Heart left ventricle (tissue), 16 donors: Measurements from ENCODE around the gene SLC16A5. TPM values are rescaled to one million over a fixed set of nuclear protein-coding genes. Genes with fewer than 3 reads are reported as not detected.
"Not testable (repeated sequence)": the region's sequence is repeated elsewhere in the genome, so short reads cannot be mapped to it uniquely, and the experiment has no call there.

Experiments
- ATAC-seq, 4 donors: fragments of 200-7000 bp; cut with Tn5 transposase; one replicate each; pipeline ENCODE4 v1.9.1; 2020 to 2022; ENCODE audit warnings: moderate library complexity in 4 of 4, mild to moderate bottlenecking in 3 of 4, moderate number of reproducible peaks in 1 of 4
- DNase-seq, 5 donors: peaks; one replicate each; pipeline ENCODE4 v3.0.0-alpha.2; 2020
- H3K27ac ChIP-seq, 12 donors: fragments of 200-600 bp; sonication (generic) in 4 of 12; one replicate each; pipeline versions ENCODE4 v1.5.0 to v1.8.0; 2016 to 2022; ENCODE audit warnings: mild to moderate bottlenecking in 2 of 12
- H3K27me3 ChIP-seq, 9 donors: fragments of 200-600 bp; sonication (generic) in 2 of 9; one replicate each; pipeline versions ENCODE4 v1.5.1 to v1.8.0; 2016 to 2022; ENCODE audit warnings: mild to moderate bottlenecking in 3 of 9
- H3K36me3 ChIP-seq, 9 donors: fragments of 200-600 bp; sonication (generic) in 2 of 9; one replicate each; pipeline versions ENCODE4 v1.5.0 to v1.8.0; 2018 to 2022; ENCODE audit warnings: mild to moderate bottlenecking in 2 of 9
- H3K4me1 ChIP-seq, 12 donors: fragments of 200-600 bp; sonication (generic) in 4 of 12; one replicate each; pipeline versions ENCODE4 v1.5.0 to v1.8.0; 2016 to 2022; ENCODE audit warnings: mild to moderate bottlenecking in 3 of 12
- H3K4me3 ChIP-seq, 12 donors: fragments of 200-600 bp; sonication (generic) in 4 of 12; one replicate each; pipeline versions ENCODE4 v1.5.0 to v1.8.0; 2017 to 2022; ENCODE audit warnings: mild to moderate bottlenecking in 9 of 12, moderate library complexity in 4 of 12
- H3K9me3 ChIP-seq, 12 donors: fragments of 200-600 bp; sonication (generic) in 4 of 12; one replicate each; pipeline versions ENCODE4 v1.5.0 to v1.8.0; 2016 to 2022; ENCODE audit warnings: mild to moderate bottlenecking in 1 of 12
- POLR2A ChIP-seq, 2 donors: fragments of 450-650 bp; IDR thresholded peaks; one replicate each; pipeline ENCODE4 v1.6.1; 2017; ENCODE audit warnings: antibody characterized with exemption in 2 of 2, mild to moderate bottlenecking in 2 of 2, moderate library complexity in 2 of 2
- WGBS, 4 donors: extraction: QIAGEN DNeasy Blood & Tissue Kit in 2 of 4; methylation state at CpG; one replicate each; pipeline versions ENCODE4 v1.1.5 to v1.1.7; 2013 to 2018; 5-methylcytosine and 5-hydroxymethylcytosine counted together
- intact Hi-C, 10 donors: fragments of 100-400 bp; cut with DNase I; formaldehyde crosslinking; loops; one replicate each; pipeline versions ENCODE4 v1.11.1 to v1.14.2; 2022
- long read RNA-seq, 3 donors: library from polyadenylated mRNA; unstranded; transcript quantifications; one replicate each; pipeline ENCODE4 v2.0.0, GENCODE V29; 2020 to 2021
- polyA plus RNA-seq, 2 donors: library from polyadenylated mRNA; stranded (reverse); fragments of 200-250 nt; gene quantifications; one replicate each; pipeline ENCODE4 v1.2.3, GENCODE V29; 2013
- total RNA-seq, 9 donors: library from RNA; depleted of rRNA in 2 of 9; stranded (reverse); fragments of >200 nt in 2 of 9; fragmentation: NEBNext Ultra II Directional in 3 of 9; extraction: Animal tissue kit (Norgen Biotek cat#: 25700) in 3 of 9; gene quantifications; one replicate each; pipeline versions ENCODE4 v1.1.0 to v1.2.4, GENCODE V29; 2016 to 2023
- TF ChIP-seq, protein P1 (sequence below), 12 donors: fragments of 200-600 bp; sonication (generic) in 4 of 12; IDR thresholded peaks; one replicate each; pipeline versions ENCODE4 v1.5.0 to v1.8.0; 2018 to 2022; ENCODE audit warnings: antibody characterized with exemption in 12 of 12, mild to moderate bottlenecking in 5 of 12
- donor health status: ischemic (EF 13 %, LVEDD 7.1; RV severe dilation, severe dysfunction).
- donor health status: healthy with polysubstance abuse.
- donor health status: DM: no; HTN: yes; CAD: no.
- donor health status: DM: no; HTN: no; CAD: no.
- donor health status: ischemic (EF 25% LVEDD 6.9; RV normal size, moderate dysfunction).
- donor health status: ischemic (EF 25% LVEDD 5.7; RV mildly dilated, moderate dysfunction).
- donor health status: healthy.
- donor health status: DM: yes; HTN: yes; CAD: no.
- donor health status: ischemic (EF 35%, LVEDD 5.7; RV mildly dilated, moderate dysfunction).
- donor health status: nonischemic (EF 11% LVEDD 7.7; RV severe dilation, severe dysfunction).
- donor health status: DM: yes; HTN: yes; CAD: no.
- donor health status: PGD.
- donor health status: ischemic (EF 29% LVEDD 5.4; RV normal size, mild dysfunction).
- donor health status: nonischemic (EF 23%, LVEDD 6.1; RV moderate dilation, normal function).

The SLC16A5 gene, protein sequence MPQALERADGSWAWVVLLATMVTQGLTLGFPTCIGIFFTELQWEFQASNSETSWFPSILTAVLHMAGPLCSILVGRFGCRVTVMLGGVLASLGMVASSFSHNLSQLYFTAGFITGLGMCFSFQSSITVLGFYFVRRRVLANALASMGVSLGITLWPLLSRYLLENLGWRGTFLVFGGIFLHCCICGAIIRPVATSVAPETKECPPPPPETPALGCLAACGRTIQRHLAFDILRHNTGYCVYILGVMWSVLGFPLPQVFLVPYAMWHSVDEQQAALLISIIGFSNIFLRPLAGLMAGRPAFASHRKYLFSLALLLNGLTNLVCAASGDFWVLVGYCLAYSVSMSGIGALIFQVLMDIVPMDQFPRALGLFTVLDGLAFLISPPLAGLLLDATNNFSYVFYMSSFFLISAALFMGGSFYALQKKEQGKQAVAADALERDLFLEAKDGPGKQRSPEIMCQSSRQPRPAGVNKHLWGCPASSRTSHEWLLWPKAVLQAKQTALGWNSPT
- 10 to 100 TPM in 6 of 9 donors, 1 to 10 TPM in 3; 4.8 to 23.3 (median 11.1) TPM for total RNA-seq
- polyA plus RNA-seq: 1 to 10 TPM; 4.3 to 7.8 TPM
- long read RNA-seq, donor 1, partial matches to known transcripts: 8 of 13 reads
- long read RNA-seq, donor 1, other reads (novel, unspliced or antisense): 3 of 13 reads
- long read RNA-seq, donor 2, transcript SLC16A5-201 (7 exons, 1,934 nt): major isoform, 20 of 43 reads
- long read RNA-seq, donor 2, partial matches to known transcripts: 2 of 43 reads
- long read RNA-seq, donor 2, other reads (novel, unspliced or antisense): 20 of 43 reads
- long read RNA-seq, donor 3, partial matches to known transcripts: 1 of 2 reads
- long read RNA-seq, donor 3, other reads (novel, unspliced or antisense): 0 of 2 reads

DNA sequence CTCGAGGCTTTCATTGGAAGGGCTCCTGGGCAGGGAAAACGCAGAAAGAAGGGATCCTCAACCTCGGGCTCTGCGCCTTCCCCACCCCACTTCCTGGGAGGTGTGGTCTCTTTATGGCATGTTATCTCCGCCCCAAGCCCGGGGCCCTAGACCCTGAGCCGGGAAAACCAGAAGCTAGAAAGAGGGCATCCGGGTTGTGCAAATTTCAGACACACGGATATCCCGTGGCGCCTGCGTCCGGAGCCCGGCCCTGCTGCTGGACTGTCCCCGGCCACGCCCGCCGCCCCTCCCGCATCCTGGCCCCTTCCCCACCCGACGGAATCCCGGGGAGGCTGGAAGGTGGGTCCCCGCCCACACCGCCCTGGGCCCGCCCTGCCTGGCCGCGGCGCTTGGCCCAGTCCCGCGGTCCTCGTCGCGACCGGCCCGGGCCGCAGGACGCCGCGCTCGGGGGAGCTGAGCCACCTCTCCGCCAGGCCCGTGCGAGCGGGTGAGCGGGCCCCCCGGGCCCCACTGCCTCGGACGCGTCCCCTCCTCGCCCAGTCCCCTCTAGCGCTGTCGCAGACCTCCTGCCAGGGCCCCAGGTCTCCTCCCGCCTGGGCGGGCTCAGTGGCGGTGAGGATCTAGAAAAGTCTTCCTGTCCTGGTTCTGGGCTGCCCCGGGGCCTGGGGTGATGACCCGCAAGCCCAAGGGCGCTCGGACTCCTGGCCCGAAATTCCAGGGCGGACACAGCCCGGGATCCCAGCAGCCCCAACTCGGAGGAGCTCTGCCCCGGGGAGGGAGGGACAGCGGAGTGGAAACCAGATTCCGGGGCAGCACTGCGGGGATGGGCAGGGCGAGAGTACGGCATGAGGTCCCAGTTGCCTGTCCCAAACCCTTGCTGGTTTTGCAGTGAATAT, at the start of gene SLC16A5:
TSS of gene SLC16A5 (plus strand) at position 397 of the 896 bp plus-strand sequence. CDS start 5,683 bp downstream, outside the sequence.
- intact Hi-C loops: no loop called here

DNA sequence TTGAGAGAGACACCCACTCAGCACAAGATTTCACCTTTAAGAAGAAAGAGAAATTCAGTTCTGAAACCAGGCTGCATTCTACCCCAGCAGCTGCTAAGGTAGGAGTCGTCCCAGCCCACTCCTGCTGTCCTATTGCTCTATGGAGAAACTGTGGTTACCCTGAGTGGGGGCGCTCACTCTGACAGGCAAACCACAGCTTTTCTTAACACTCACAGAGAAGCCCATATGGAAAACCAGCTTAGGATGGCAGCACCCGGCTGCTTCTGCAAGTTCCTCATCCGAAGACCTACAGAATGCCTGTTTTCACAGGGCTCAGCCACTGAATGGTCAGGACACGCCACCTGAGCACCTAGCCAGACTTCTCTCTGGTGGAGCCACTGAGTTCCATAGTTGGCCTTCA, 48.5 kb upstream of the SLC16A5 start:
- Histone ChIP-seq H3K27ac (no peak overlapping the region), H3K4me3 (no peak overlapping the region), H3K4me1 (peaks cover 0 to 29% (median 17%) of the 10 kb centered on the region in 12 donors), H3K9me3 (no peaks in the 10 kb centered on the region), H3K36me3 (peaks cover 0 to 56% (median 43%) of the 10 kb centered on the region in 9 donors), H3K27me3 (no peaks in the 10 kb centered on the region)
- intact Hi-C loops: loop anchor here in 3 of 10 donors (10.0 kb wide), 3 partner anchors 54 to 224 kb away; partner anchors contain the start of genes CDR2L (in 1 of the 3) and HID1 (in 1 of the 3)
- WGBS, 4 donors: 85 to 91% (median 90%) methylated on average over 5 of the region's 5 CpGs
- no peak for TF ChIP-seq POLR2A (IDR thresholded peaks at IDR 0.05)
- DNase-seq (no peak), ATAC-seq (no peak)

More for the DNA sequence above, at the start of gene SLC16A5:
- peak; percentile 82 to 94 (median 93) for ATAC-seq
- peak within 1 kb of the TSS; percentile 64 to 97 (median 90) for H3K27ac ChIP-seq
- H3K4me1 ChIP-seq: peaks cover 0 to 56% (median 36%) of the 10 kb centered on the region in 12 donors
- peak within 1 kb of the TSS; percentile 46 to 85 (median 64) for H3K4me3 ChIP-seq
- H3K9me3 ChIP-seq: no peaks in the 10 kb centered on the region
- TF ChIP-seq, protein P1, sequence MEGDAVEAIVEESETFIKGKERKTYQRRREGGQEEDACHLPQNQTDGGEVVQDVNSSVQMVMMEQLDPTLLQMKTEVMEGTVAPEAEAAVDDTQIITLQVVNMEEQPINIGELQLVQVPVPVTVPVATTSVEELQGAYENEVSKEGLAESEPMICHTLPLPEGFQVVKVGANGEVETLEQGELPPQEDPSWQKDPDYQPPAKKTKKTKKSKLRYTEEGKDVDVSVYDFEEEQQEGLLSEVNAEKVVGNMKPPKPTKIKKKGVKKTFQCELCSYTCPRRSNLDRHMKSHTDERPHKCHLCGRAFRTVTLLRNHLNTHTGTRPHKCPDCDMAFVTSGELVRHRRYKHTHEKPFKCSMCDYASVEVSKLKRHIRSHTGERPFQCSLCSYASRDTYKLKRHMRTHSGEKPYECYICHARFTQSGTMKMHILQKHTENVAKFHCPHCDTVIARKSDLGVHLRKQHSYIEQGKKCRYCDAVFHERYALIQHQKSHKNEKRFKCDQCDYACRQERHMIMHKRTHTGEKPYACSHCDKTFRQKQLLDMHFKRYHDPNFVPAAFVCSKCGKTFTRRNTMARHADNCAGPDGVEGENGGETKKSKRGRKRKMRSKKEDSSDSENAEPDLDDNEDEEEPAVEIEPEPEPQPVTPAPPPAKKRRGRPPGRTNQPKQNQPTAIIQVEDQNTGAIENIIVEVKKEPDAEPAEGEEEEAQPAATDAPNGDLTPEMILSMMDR (IDR thresholded peaks at IDR 0.05): no peak
- peak in 1 of 2 donors; percentile 57 for TF ChIP-seq POLR2A (IDR thresholded peaks at IDR 0.05)
- 2 to 6% (median 3%) methylated on average over 41 to 69 of the region's 69 CpGs for WGBS, 4 donors
- H3K27me3 ChIP-seq: no peaks in the 10 kb centered on the region
- H3K36me3 ChIP-seq: no peaks in the 10 kb centered on the region
- DNase-seq: peak; percentile 91 to 94 (median 93)

DNA sequence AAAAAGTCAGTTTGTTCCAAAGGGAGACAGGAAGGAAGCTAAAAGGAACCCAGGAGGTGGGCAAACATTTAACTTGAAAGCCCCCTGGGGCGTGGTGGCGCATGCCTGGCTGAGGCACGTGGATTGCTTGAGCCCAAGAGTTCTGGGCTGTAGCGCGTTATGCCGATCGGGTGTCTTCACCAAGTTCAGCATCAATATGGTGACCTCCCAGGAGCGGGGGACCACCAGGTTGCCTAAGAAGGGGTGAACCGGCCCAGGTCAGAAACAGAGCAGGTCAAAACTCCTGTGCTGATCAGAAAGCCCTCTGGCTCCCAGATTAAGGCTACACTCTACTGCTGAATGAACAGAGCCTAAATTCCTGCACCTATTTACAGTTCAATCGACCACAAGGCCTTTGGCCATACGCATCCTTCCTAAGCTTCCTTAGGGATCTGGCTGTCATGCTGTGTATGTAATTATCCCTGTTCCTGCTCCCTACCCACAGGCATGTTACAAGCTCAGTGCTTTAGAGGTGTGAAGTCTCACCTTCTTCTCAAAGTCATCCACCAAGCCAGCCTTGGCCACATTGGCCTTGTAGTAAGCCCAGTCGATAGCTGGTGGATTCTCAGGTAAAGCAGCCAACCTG, 46.0 kb upstream of the SLC16A5 start:
- ATAC-seq (no peak), DNase-seq (no peak)
- H3K27me3 ChIP-seq: no peaks in the 10 kb centered on the region
- peaks cover 0 to 56% (median 43%) of the 10 kb centered on the region in 9 donors for H3K36me3 ChIP-seq
- 73 to 87% (median 84%) methylated on average over 11 to 12 of the region's 12 CpGs for WGBS, 4 donors
- no peak for TF ChIP-seq POLR2A (IDR thresholded peaks at IDR 0.05)
- TF ChIP-seq, protein P1 (IDR thresholded peaks at IDR 0.05): no peak
- intact Hi-C loops: no loop called here
- H3K4me3 ChIP-seq: no peak overlapping the region
- no peak overlapping the region for H3K27ac ChIP-seq
- H3K4me1 ChIP-seq: peaks cover 0 to 24% (median 14%) of the 10 kb centered on the region in 12 donors
- no peaks in the 10 kb centered on the region for H3K9me3 ChIP-seq

DNA sequence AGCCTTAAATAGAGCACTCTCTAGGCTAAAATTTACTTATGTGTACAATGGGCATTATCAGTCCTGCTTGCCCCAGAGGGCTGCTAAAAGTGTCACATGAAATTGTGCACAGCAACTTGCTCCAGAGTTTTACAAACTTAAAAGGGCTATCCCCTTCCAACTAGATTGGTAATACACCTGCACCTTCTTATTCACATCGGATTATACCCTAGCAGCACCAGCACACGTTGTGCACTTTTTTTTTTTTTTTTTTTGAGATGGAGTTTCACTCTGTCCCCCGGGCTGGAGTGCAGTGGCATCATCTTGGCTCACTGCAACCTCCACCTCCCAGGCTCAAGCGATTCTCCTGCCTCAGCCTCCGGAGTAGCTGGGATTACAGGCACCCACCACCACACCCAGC, 44.0 kb upstream of the SLC16A5 start:
- DNase-seq, H3K4me3 ChIP-seq, ATAC-seq, H3K27ac ChIP-seq, intact Hi-C loops, H3K27me3 ChIP-seq, H3K9me3 ChIP-seq: not testable (repeated sequence)
- Histone ChIP-seq H3K36me3 (peaks cover 0 to 46% (median 35%) of the 10 kb centered on the region in 9 donors), H3K4me1 (peaks cover 0 to 38% (median 20%) of the 10 kb centered on the region in 12 donors)
- WGBS, 4 donors: 57 to 65% (median 62%) methylated on average over 5 of the region's 5 CpGs
